ENCODE measurements around the gene DSC3. TPM values are rescaled to one million over a fixed set of nuclear protein-coding genes. Genes with fewer than 3 reads are reported as not detected.

The DSC3 gene
- total and polyA plus RNA-seq, 2 experiments from 2014 or later: 0.52 to 2.1 TPM

GRCh38 chr18:30982285-30982992 is 60.1 kb downstream of the DSC3 start:
- Histone ChIP-seq H3K9me2 (ENCODE audit: insufficient read depth) (no peaks in the 10 kb centered on the region), H2AFZ (no peak overlapping the region), H3K4me3 (no peak overlapping the region), H3K27me3 (ENCODE audit: insufficient read depth) (no peaks in the 10 kb centered on the region), H3F3A (replicated peaks; ENCODE audit: low read depth) (no peaks in the 10 kb centered on the region), H3K4me2 (no peak overlapping the region), H4K20me1 (replicated peaks; ENCODE audit: insufficient read depth) (no peaks in the 10 kb centered on the region), H3K79me2 (replicated peaks; ENCODE audit: insufficient read depth) (no peaks in the 10 kb centered on the region), H3K27ac (ENCODE audit: low read depth) (no peak overlapping the region), H3K4me1 (ENCODE audit: insufficient read depth) (no peaks in the 10 kb centered on the region), H3K36me3 (ENCODE audit: insufficient read depth) (no peaks in the 10 kb centered on the region)
- no peak overlapping the region for H3K27ac Mint-ChIP-seq
- no peak overlapping the region for H3K4me3 Mint-ChIP-seq
- DNase-seq (ENCODE audit: low spot score) (no peak), ATAC-seq (no peak)
- no peaks in the 10 kb centered on the region; the same call in 2 of the 3 replicates for H3K9me3 Mint-ChIP-seq
- no peaks in the 10 kb centered on the region for H3K36me3 Mint-ChIP-seq (ENCODE audit: low read depth)
- TF ChIP-seq EZH2phosphoT487 (IDR thresholded peaks at IDR 0.05; ENCODE audit: unreplicated experiment) (no peak), CREB1 (CRISPR knock-in tag; IDR thresholded peaks at IDR 0.05; ENCODE audit: low read depth) (no peak), NANOG (IDR thresholded peaks at IDR 0.05; ENCODE audit: borderline replicate concordance) (no peak), POLR2AphosphoS5 (IDR thresholded peaks at IDR 0.05; ENCODE audit: low read depth) (no peak), JUNB (IDR thresholded peaks at IDR 0.05; ENCODE audit: unreplicated experiment) (no peak), ZNF331 (CRISPR knock-in tag; IDR thresholded peaks at IDR 0.05; ENCODE audit: low read depth) (no peak), STAT1 (IDR thresholded peaks at IDR 0.05; ENCODE audit: unreplicated experiment) (no peak), EZH2 (IDR thresholded peaks at IDR 0.05; ENCODE audit: low read depth, unreplicated experiment) (no peak), ETS1 (IDR thresholded peaks at IDR 0.05) (no peak), REST (IDR thresholded peaks at IDR 0.05; ENCODE audit: unreplicated experiment) (no peak), ZNF462 (CRISPR knock-in tag; IDR thresholded peaks at IDR 0.05) (no peak), CTCF (conservative IDR thresholded peaks at IDR 0.05; ENCODE audit: low read depth in 2 of 2) (no peak), ZNF114 (CRISPR knock-in tag; IDR thresholded peaks at IDR 0.05) (no peak)
- no peaks in the 10 kb centered on the region for H3K4me1 Mint-ChIP-seq
- no peaks in the 10 kb centered on the region for H3K27me3 Mint-ChIP-seq (ENCODE audit: insufficient read depth, low read depth, poor library complexity)

Measured in GM23338 (cell line).